Activated T-cell treated with anti-CD3 and anti-CD28 coated beads for 24 hours (primary cell): ENCODE data around the gene FYB2.

Source experiments
- DNase-seq: peaks from one replicate; pipeline ENCODE4 v3.0.0-alpha.2; 2020; ENCODE audit warnings: low read depth

FYB2 gene

DNA sequence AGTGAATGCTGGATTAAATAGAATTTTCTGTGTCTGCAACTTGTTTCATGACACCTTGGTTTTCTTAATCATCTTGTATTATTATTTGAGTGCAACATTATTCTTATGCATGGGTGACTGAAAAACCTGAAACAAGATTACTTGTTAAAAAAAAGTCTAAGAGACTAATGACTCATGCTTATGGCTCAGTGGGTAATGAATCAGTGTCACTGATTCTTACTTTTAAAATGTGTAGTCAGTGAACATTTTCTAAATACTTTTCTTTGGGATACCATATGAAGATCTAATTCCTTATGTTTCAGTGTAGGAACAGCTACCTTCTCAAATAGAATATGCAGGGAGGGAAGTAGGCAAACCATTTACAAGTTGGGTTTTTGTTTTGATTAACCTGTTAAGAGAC lies 108.6 kb downstream of the FYB2 start:
- DNase-seq, result no peak

DNA sequence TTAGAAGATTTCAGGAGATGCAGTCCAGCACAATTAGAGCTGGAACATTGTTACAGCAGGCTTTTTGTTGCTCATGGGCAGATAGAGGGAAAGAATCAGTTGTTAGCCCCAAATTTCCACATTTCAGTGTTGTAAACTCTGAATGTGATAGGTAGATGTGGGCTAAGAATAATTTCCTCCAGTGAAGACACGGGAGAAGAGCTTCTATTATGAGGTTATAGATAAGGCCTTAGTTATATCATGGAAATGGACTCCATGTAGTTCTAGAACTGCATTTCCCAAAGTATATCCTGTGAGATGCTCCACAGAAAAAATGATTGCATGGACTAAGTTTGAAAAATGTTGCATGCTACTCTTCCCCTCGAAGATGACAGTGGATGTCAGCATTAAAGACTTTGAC lies 109.2 kb downstream of the FYB2 start:
- no peak for DNase-seq

DNA sequence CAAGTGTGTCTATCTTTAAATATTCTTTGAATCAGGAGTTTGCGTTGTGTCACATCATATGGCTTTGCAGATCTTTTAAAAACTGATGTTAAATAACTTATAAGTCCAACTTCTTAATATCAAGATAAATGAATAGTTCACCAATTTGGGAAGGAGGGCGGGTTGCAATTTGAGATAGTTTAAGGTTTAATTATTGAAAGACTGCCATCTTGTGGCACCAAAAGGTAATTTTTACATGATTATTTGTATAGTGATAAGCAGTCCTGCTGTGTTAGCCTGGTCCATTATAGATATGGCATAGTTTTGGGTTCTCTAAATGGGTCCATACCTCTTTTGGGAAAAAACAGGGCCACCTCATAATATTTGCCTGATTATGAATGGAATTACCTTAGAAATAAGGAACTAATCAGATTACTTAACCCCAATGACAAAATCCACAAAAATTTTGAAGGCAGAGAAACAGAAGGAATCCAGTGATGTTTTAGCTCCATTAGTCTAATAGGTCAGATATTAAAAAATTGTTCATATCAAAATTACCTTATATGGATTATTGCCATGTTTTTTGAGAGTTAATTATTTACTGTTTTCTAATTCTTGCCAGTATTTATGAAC lies 109.8 kb downstream of the FYB2 start:
- DNase-seq, result no peak

DNA sequence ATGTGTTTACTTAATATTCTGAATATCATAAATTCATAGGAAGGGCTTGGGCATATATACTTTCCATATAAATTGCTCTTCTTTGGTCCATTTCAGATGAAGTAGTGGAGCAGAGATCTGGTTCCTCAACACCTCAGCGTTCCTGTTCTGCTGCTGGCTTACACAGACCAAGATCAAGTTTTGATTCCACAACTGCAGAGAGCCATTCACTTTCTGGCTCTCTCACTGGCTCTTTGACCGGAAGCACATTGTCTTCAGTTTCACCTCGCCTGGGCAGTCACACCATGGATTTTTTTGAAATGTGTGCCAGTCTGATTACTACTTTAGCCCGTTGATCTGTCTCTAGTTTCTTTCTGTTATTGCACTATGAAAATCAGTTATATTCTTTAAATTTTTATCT lies 111.8 kb downstream of the FYB2 start:
- no peak for DNase-seq

DNA sequence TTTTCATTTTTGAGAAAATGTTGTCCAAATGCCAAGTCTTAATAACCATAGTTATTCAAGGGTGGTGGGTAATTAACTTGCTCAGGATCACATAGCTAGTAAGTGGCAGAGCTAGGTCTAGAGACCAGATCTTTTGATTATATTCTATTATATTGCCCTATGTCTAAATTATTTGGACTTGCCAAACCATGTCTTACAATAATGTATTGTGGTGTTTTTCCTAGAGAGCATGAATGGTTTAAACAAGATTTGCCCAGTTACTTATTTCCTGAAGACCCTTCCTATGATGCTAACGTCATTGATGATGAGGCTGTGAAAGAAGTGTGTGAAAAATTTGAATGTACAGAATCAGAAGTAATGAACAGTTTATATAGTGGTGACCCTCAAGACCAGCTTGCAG lies 115.5 kb downstream of the FYB2 start:
- DNase-seq, result no peak

DNA sequence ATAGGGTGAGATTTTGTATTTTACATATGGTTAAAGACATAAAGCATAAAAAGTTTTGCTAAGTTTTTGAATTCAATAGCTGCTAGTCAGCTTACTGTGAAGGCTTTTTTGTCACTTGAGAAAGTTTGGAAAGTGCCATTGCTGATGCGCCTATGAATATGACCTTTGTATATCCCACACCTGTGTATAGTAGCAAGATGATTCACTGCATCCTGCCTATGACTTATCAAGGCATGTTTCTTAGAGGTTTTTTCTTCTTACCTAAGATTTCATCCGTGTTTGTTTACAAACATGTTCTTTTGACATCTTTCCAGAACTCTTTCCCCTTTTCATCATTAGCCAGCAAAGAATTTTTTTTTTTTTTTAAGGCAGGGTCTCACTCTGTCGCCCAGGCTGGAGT lies 122.5 kb downstream of the FYB2 start:
- no peak for DNase-seq

DNA sequence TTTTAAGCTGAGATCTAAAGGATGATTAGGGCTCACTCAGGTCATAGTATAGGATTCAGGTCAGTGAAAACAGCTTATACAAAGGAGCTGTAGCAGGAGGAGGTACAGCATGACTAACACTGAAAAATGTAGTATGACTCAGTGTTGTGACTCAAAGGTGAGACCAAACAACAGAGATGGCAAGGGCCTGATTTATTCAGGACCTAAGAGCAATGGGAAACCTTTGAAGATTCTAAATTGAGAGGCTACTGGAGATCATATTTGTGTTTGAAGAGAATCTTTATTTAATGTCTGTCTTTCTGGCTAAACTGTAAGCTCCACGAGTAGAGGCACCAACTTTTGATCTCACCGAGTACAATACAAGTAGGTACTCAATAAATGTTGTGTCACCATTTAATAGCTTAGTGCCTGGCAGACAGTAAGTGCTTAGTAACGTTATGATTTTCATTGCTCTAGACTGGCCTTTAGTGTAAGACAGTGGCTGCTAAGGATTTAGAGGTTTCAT lies 130.6 kb downstream of the FYB2 start:
- no peak for DNase-seq

DNA sequence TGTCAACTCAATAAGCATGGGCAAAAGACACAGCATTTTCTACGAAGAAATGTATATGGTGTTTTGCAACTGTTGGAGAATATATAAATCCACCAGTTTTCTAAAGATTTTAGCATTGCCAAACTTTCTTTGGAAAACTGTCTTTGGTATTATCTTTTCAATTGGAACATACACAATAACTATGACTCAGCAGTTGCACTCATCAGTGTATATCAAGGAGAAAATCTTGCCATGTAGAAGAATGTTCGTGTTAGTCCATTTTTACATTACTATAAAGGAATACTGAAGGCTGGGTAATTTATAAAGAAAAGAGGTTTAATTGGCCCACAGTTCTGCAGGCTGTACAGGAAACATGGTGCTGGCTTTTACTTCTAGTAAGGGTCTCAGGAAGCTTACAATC lies 133.0 kb downstream of the FYB2 start:
- DNase-seq, result no peak

DNA sequence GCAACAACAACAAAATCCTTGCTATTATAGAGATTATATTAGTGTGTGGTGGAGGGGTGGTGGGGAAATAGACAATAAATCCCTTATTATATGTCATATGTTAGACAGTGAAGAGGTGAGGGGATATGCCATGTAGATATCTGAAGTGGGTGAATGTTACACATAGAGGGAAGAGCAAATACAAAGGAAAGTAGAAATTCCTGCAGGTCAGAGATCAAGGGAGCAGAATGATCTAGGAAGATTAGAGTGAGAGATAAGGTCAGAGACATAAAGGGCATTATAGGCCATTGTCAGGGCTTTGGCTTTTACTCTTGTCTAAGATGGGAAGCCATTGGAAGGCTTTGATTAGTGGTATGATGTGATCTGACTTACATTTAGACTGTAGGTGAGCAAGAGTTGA lies 135.6 kb downstream of the FYB2 start:
- no peak for DNase-seq

DNA sequence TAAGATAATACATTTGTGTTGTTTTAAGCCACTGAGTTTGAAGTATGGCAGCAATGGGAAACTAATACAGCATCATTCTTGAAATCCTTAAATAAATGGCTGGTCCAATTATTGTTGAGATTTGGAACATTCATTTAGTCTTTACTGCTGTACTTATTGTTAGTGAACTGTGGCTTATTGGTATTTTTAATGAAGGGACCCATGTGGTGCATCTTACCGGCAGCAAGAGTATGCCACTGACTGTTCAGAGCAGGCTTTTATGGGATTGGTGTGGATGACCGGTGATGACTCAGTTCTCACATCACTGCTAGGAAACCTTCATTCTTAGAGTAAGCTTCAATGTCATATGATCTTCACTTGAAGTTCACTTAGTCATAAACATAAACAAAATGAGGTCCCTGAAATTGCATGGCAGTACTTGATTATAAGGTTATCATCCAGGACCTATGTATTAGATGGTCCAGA lies 142.6 kb downstream of the FYB2 start:
- DNase-seq, result no peak

DNA sequence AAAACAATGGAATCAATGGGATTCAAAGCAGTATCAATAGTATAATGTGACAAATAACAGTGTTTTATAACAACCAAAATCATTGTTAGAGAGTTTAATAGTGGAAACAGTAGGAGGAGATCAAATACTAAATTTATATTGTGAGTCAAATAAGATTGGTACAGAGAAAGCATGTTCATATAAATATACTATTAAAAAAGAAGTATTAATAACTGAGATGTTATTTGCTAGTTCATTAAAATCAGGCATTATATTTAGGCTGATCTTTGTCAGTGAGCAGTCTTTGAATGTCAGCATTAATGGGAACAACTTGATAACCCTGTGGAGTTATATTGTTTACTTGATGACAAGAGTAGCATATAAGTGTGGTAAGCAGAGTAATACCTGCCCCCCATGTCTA lies 143.4 kb downstream of the FYB2 start:
- DNase-seq, result no peak

DNA sequence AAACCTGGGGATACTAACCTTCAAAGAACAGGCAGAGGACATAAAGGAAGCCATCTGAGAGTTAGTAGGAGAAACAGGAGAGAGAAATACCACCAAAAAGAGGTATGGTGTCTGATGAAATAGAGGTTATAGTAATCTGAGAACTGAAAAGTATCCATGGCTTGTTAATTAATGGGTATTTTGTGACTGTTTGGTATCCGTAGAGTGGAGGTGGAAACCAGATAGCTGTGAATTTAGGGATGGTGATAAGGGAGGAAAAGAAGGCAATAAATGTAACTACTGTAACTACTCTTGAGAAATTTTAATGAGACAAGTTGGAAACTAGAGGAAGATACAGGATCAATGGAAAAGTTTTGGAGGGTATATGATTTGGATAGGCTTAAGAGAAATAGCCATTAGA lies 146.6 kb downstream of the FYB2 start:
- no peak for DNase-seq

DNA sequence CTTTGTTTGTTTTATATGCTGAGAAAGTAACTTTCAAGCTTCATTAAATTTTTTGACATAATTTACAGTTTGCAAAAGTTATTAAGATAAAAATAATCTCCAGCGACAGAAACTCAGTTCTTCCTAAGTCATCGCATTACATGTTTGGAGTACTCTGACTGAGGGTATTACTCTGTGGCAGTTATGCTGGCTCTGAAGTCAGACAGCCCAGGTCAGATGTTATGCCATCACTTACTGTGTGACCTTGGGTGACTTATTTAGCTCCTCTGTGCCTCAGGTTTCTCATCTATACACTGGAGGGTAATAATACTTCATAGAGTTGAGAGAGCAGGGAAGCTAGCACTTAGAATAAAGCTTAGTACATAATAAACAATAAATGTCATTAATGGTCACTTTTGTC lies 147.7 kb downstream of the FYB2 start:
- DNase-seq, result no peak

DNA sequence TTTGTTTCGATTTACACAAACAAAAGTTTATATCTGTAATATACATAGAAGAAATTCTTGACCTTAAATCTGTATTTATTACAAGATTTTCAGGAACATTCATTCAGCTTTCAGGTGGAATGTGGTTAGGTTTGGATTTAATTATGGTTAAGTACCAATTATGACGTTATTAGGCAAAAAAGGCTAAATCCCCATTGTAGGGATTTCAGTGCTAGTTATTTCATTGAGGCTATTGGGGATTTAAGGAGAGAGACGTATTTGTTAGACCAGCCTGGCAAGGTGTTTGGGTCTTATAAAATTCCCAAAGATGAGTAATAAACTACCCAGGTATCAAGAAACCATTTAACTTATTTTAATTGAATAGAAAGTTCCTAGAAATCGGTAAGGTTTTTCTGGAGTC lies 148.1 kb downstream of the FYB2 start:
- DNase-seq, result no peak

DNA sequence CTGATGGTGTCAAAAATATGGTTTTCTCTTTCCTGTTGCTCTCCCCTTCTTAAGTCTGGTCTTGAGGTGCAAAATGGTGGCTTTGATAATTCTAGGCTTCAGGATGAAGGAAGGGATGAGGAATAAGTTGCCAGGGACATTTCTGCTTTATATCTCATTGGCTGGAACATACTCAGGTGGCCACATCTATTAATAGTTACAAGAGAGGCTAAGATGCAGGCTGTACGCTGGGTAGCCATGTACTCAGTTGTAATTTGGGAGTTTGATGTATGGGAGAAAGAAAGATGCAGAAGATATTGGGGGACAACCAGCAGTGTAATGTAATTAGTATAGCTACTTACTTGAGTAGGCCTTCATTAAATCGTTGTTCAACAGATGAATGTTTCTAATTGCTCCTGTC lies 148.9 kb downstream of the FYB2 start:
- no peak for DNase-seq
